ENCODE data around the gene AMPH. TPM values are rescaled to one million over a fixed set of nuclear protein-coding genes. Genes with fewer than 3 reads are reported as not detected.

AMPH gene
- total and polyA plus RNA-seq, 9 of the 15 experiments (the other 6 are each of a cell fraction or from before 2014, with no cell fraction given), result 0.03 to 0.35 TPM; not detected in 7

DNA sequence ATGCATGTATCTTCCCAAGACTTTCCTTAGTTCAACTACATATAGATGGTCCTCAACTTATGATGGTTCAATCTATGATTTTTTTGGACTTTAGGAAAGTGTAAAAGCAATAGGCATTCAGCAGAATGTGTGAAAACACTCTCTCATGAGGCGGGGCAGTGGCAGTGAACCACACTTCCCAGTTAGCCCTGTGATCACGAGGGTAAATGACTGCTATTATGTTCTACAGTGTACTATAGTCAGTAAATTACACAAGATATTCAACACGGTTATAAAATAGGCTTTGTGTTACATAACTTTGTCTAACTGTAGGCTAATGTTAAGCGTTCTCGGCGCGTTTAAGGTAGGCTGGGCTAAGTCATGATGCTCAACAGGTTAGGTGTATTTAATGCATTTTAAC lies 169.3 kb downstream of the AMPH start:
- H3K4me2 ChIP-seq (ENCODE audit: insufficient read depth, low read length), result no peak overlapping the region
- no peaks in the 10 kb centered on the region for H4K20me1 ChIP-seq (replicated peaks; ENCODE audit: control insufficient read depth, insufficient read depth, low read length)
- ChIA-PET CTCF (ENCODE audit: low intra/inter-chr PET ratio) (no interaction called here), POLR2A (no interaction called here)
- WGBS (ENCODE audit: insufficient coverage, low coverage, missing lambda C conversion rate), result 5% methylated on average over 7 of the region's 7 CpGs
- H2AFZ ChIP-seq (ENCODE audit: low read depth, low read length), result no peak overlapping the region
- TF ChIP-seq EZH2 (IDR thresholded peaks at IDR 0.05; ENCODE audit: borderline replicate concordance, low read depth, low read length), result no peak
- no peak for TF ChIP-seq DNMT1 (IDR thresholded peaks at IDR 0.05)
- TF ChIP-seq PHF20 (IDR thresholded peaks at IDR 0.05; ENCODE audit: partially characterized antibody), result no peak
- TF ChIP-seq, protein P1, sequence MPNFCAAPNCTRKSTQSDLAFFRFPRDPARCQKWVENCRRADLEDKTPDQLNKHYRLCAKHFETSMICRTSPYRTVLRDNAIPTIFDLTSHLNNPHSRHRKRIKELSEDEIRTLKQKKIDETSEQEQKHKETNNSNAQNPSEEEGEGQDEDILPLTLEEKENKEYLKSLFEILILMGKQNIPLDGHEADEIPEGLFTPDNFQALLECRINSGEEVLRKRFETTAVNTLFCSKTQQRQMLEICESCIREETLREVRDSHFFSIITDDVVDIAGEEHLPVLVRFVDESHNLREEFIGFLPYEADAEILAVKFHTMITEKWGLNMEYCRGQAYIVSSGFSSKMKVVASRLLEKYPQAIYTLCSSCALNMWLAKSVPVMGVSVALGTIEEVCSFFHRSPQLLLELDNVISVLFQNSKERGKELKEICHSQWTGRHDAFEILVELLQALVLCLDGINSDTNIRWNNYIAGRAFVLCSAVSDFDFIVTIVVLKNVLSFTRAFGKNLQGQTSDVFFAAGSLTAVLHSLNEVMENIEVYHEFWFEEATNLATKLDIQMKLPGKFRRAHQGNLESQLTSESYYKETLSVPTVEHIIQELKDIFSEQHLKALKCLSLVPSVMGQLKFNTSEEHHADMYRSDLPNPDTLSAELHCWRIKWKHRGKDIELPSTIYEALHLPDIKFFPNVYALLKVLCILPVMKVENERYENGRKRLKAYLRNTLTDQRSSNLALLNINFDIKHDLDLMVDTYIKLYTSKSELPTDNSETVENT (CRISPR knock-in tag; IDR thresholded peaks at IDR 0.05), result no peak
- no peak for TF ChIP-seq NELFE (IDR thresholded peaks at IDR 0.05; ENCODE audit: insufficient read depth, insufficient read length)
- TF ChIP-seq DIDO1 (tag; IDR thresholded peaks at IDR 0.05; ENCODE audit: low read depth), result no peak
- TF ChIP-seq, protein P2, sequence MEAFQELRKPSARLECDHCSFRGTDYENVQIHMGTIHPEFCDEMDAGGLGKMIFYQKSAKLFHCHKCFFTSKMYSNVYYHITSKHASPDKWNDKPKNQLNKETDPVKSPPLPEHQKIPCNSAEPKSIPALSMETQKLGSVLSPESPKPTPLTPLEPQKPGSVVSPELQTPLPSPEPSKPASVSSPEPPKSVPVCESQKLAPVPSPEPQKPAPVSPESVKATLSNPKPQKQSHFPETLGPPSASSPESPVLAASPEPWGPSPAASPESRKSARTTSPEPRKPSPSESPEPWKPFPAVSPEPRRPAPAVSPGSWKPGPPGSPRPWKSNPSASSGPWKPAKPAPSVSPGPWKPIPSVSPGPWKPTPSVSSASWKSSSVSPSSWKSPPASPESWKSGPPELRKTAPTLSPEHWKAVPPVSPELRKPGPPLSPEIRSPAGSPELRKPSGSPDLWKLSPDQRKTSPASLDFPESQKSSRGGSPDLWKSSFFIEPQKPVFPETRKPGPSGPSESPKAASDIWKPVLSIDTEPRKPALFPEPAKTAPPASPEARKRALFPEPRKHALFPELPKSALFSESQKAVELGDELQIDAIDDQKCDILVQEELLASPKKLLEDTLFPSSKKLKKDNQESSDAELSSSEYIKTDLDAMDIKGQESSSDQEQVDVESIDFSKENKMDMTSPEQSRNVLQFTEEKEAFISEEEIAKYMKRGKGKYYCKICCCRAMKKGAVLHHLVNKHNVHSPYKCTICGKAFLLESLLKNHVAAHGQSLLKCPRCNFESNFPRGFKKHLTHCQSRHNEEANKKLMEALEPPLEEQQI (IDR thresholded peaks at IDR 0.05), result no peak
- no peak for TF ChIP-seq RNF2 (IDR thresholded peaks at IDR 0.05)
- TF ChIP-seq MYBL2 (IDR thresholded peaks at IDR 0.05; ENCODE audit: low read depth), result no peak
- no peak for TF ChIP-seq MYBL2 (CRISPR knock-in tag; IDR thresholded peaks at IDR 0.05; ENCODE audit: borderline replicate concordance)
- no peak for TF ChIP-seq HNRNPLL (IDR thresholded peaks at IDR 0.05; ENCODE audit: low read depth, low read length, poor library complexity, severe bottlenecking)
- no peak for TF ChIP-seq ZNF561 (CRISPR knock-in tag; conservative IDR thresholded peaks at IDR 0.05)
- no peak for TF ChIP-seq FUS (optimal IDR thresholded peaks at IDR 0.05; ENCODE audit: low read depth, low read length)
- TF ChIP-seq, protein P3, sequence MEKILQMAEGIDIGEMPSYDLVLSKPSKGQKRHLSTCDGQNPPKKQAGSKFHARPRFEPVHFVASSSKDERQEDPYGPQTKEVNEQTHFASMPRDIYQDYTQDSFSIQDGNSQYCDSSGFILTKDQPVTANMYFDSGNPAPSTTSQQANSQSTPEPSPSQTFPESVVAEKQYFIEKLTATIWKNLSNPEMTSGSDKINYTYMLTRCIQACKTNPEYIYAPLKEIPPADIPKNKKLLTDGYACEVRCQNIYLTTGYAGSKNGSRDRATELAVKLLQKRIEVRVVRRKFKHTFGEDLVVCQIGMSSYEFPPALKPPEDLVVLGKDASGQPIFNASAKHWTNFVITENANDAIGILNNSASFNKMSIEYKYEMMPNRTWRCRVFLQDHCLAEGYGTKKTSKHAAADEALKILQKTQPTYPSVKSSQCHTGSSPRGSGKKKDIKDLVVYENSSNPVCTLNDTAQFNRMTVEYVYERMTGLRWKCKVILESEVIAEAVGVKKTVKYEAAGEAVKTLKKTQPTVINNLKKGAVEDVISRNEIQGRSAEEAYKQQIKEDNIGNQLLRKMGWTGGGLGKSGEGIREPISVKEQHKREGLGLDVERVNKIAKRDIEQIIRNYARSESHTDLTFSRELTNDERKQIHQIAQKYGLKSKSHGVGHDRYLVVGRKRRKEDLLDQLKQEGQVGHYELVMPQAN (IDR thresholded peaks at IDR 0.05; ENCODE audit: borderline replicate concordance), result no peak
- TF ChIP-seq MTA1 (IDR thresholded peaks at IDR 0.05; ENCODE audit: borderline replicate concordance), result no peak
- no peak for TF ChIP-seq ZNF316 (IDR thresholded peaks at IDR 0.05)
- no peak for ATAC-seq
- no peaks in the 10 kb centered on the region for H3K9me1 ChIP-seq (ENCODE audit: control insufficient read depth, insufficient read depth, low read length)
- no peak overlapping the region for H3K9ac ChIP-seq (ENCODE audit: insufficient read depth in 1 of 2, low read depth in 2 of 2, low read length in 2 of 2)
- H3K36me3 ChIP-seq (ENCODE audit: control insufficient read depth, insufficient read depth, low read length), result no peaks in the 10 kb centered on the region
- no peak overlapping the region for H3K27ac ChIP-seq (ENCODE audit: extremely low read depth, low read depth, low read length)
- H3K79me2 ChIP-seq (ENCODE audit: control insufficient read depth, insufficient read depth, low read length), result no peaks in the 10 kb centered on the region
- in situ Hi-C loops (cut with MboI), result no loop called here
- peaks cover 0 to 6% of the 10 kb centered on the region in 2 experiments; a peak in 4 of 5 replicates for H3K27me3 ChIP-seq (ENCODE audit: control insufficient read depth in 2 of 2, insufficient read depth in 2 of 2, low read length in 2 of 2)
- intact Hi-C loops (cut with micrococcal nuclease), result no loop called here
- H3K4me3 ChIP-seq, result no peak overlapping the region
- BruUV-seq (replicated peaks), result no TSS peak
- H3K9me3 ChIP-seq (replicated peaks; ENCODE audit: control insufficient read depth, insufficient read depth, low read depth, low read length), result no peaks in the 10 kb centered on the region
- DNase-seq (ENCODE audit: extremely low read depth in 1 of 4, low spot score in 3 of 4), result no peak
- no peaks in the 10 kb centered on the region for H3K4me1 ChIP-seq (replicated peaks in 1 of 2; ENCODE audit: control insufficient read depth in 2 of 2, insufficient read depth in 2 of 2, low read length in 2 of 2)
- FAIRE-seq, result no peak

Data from K562 (cell line).